ENCODE data around the gene NALCN.

NALCN gene

GRCh38 chr13:101306773-101307172 is 109.5 kb downstream of the NALCN start:
- Histone ChIP-seq H3K9me3 (ENCODE audit: control insufficient read depth in 1 of 2, low read length in 2 of 2) (no peaks in the 10 kb centered on the region), H3K36me3 (ENCODE audit: control insufficient read depth in 1 of 2, insufficient read depth in 2 of 2, low read length in 2 of 2) (no peaks in the 10 kb centered on the region), H3K27me3 (ENCODE audit: low read depth, low read length) (no peaks in the 10 kb centered on the region), H3K4me1 (ENCODE audit: control insufficient read depth in 1 of 2, insufficient read depth in 2 of 2, low read length in 2 of 2) (no peaks in the 10 kb centered on the region), H3K27ac (ENCODE audit: low read length) (no peak overlapping the region), H3K4me3 (ENCODE audit: low read depth in 1 of 2, low read length in 2 of 2) (no peak overlapping the region)

- Histone ChIP-seq H3K4me3 (ENCODE audit: low read depth in 1 of 2, low read length in 2 of 2) (no peak overlapping the region), H3K27ac (ENCODE audit: low read length) (no peak overlapping the region), H3K9me3 (ENCODE audit: control insufficient read depth in 1 of 2, low read length in 2 of 2) (no peaks in the 10 kb centered on the region), H3K36me3 (ENCODE audit: control insufficient read depth in 1 of 2, insufficient read depth in 2 of 2, low read length in 2 of 2) (no peaks in the 10 kb centered on the region), H3K27me3 (ENCODE audit: low read depth, low read length) (no peaks in the 10 kb centered on the region), H3K4me1 (ENCODE audit: control insufficient read depth in 1 of 2, insufficient read depth in 2 of 2, low read length in 2 of 2) (no peaks in the 10 kb centered on the region)
Measured at GRCh38 chr13:101305981-101306411, 110.3 kb downstream of the NALCN start.

GRCh38 chr13:101303521-101303920 is 112.8 kb downstream of the NALCN start:
- Histone ChIP-seq H3K27ac (ENCODE audit: low read length) (no peak overlapping the region), H3K9me3 (ENCODE audit: control insufficient read depth in 1 of 2, low read length in 2 of 2) (no peaks in the 10 kb centered on the region), H3K36me3 (ENCODE audit: control insufficient read depth in 1 of 2, insufficient read depth in 2 of 2, low read length in 2 of 2) (no peaks in the 10 kb centered on the region), H3K27me3 (ENCODE audit: low read depth, low read length) (no peaks in the 10 kb centered on the region), H3K4me3 (ENCODE audit: low read depth in 1 of 2, low read length in 2 of 2) (no peak overlapping the region), H3K4me1 (ENCODE audit: control insufficient read depth in 1 of 2, insufficient read depth in 2 of 2, low read length in 2 of 2) (no peaks in the 10 kb centered on the region)

GRCh38 chr13:101301053-101301452 is 115.3 kb downstream of the NALCN start:
- Histone ChIP-seq H3K9me3 (ENCODE audit: control insufficient read depth in 1 of 2, low read length in 2 of 2) (no peaks in the 10 kb centered on the region), H3K4me1 (ENCODE audit: control insufficient read depth in 1 of 2, insufficient read depth in 2 of 2, low read length in 2 of 2) (no peaks in the 10 kb centered on the region), H3K4me3 (ENCODE audit: low read depth in 1 of 2, low read length in 2 of 2) (no peak overlapping the region), H3K36me3 (ENCODE audit: control insufficient read depth in 1 of 2, insufficient read depth in 2 of 2, low read length in 2 of 2) (no peaks in the 10 kb centered on the region), H3K27me3 (ENCODE audit: low read depth, low read length) (no peaks in the 10 kb centered on the region), H3K27ac (ENCODE audit: low read length) (no peak overlapping the region)

GRCh38 chr13:101300531-101300930 is 115.8 kb downstream of the NALCN start:
- no peak overlapping the region for H3K4me3 ChIP-seq (ENCODE audit: low read depth in 1 of 2, low read length in 2 of 2)
- H3K27ac ChIP-seq (ENCODE audit: low read length) = no peak overlapping the region
- H3K27me3 ChIP-seq (ENCODE audit: low read depth, low read length) = no peaks in the 10 kb centered on the region
- H3K4me1 ChIP-seq (ENCODE audit: control insufficient read depth in 1 of 2, insufficient read depth in 2 of 2, low read length in 2 of 2) = no peaks in the 10 kb centered on the region
- H3K36me3 ChIP-seq (ENCODE audit: control insufficient read depth in 1 of 2, insufficient read depth in 2 of 2, low read length in 2 of 2) = no peaks in the 10 kb centered on the region
- no peaks in the 10 kb centered on the region for H3K9me3 ChIP-seq (ENCODE audit: control insufficient read depth in 1 of 2, low read length in 2 of 2)

GRCh38 chr13:101298517-101298916 is 117.8 kb downstream of the NALCN start:
- H3K27ac ChIP-seq (ENCODE audit: low read length) = no peak overlapping the region
- no peaks in the 10 kb centered on the region for H3K36me3 ChIP-seq (ENCODE audit: control insufficient read depth in 1 of 2, insufficient read depth in 2 of 2, low read length in 2 of 2)
- H3K9me3 ChIP-seq (ENCODE audit: control insufficient read depth in 1 of 2, low read length in 2 of 2) = no peaks in the 10 kb centered on the region
- H3K4me3 ChIP-seq (ENCODE audit: low read depth in 1 of 2, low read length in 2 of 2) = no peak overlapping the region
- no peaks in the 10 kb centered on the region for H3K4me1 ChIP-seq (ENCODE audit: control insufficient read depth in 1 of 2, insufficient read depth in 2 of 2, low read length in 2 of 2)
- H3K27me3 ChIP-seq (ENCODE audit: low read depth, low read length) = no peaks in the 10 kb centered on the region

- H3K36me3 ChIP-seq (ENCODE audit: control insufficient read depth in 1 of 2, insufficient read depth in 2 of 2, low read length in 2 of 2) = no peaks in the 10 kb centered on the region
Measured at GRCh38 chr13:101297794-101298193, 118.5 kb downstream of the NALCN start.

GRCh38 chr13:101292711-101293110 is 123.6 kb downstream of the NALCN start:
- no peaks in the 10 kb centered on the region for H3K36me3 ChIP-seq (ENCODE audit: control insufficient read depth in 1 of 2, insufficient read depth in 2 of 2, low read length in 2 of 2)
- no peak overlapping the region for H3K27ac ChIP-seq (ENCODE audit: low read length)
- no peaks in the 10 kb centered on the region for H3K27me3 ChIP-seq (ENCODE audit: low read depth, low read length)
- no peaks in the 10 kb centered on the region for H3K9me3 ChIP-seq (ENCODE audit: control insufficient read depth in 1 of 2, low read length in 2 of 2)
- no peaks in the 10 kb centered on the region for H3K4me1 ChIP-seq (ENCODE audit: control insufficient read depth in 1 of 2, insufficient read depth in 2 of 2, low read length in 2 of 2)
- no peak overlapping the region for H3K4me3 ChIP-seq (ENCODE audit: low read depth in 1 of 2, low read length in 2 of 2)

More at GRCh38 chr13:101297794-101298193, 118.5 kb downstream of the NALCN start:
- Histone ChIP-seq H3K27me3 (ENCODE audit: low read depth, low read length) (no peaks in the 10 kb centered on the region), H3K27ac (ENCODE audit: low read length) (no peak overlapping the region), H3K4me3 (ENCODE audit: low read depth in 1 of 2, low read length in 2 of 2) (no peak overlapping the region), H3K9me3 (ENCODE audit: control insufficient read depth in 1 of 2, low read length in 2 of 2) (no peaks in the 10 kb centered on the region), H3K4me1 (ENCODE audit: control insufficient read depth in 1 of 2, insufficient read depth in 2 of 2, low read length in 2 of 2) (no peaks in the 10 kb centered on the region)

GRCh38 chr13:101291646-101292515 is 124.4 kb downstream of the NALCN start:
- H3K4me3 ChIP-seq (ENCODE audit: low read depth in 1 of 2, low read length in 2 of 2) = no peak overlapping the region
- no peak overlapping the region for H3K27ac ChIP-seq (ENCODE audit: low read length)

GRCh38 chr13:101291206-101291605 is 125.1 kb downstream of the NALCN start:
- Histone ChIP-seq H3K4me3 (ENCODE audit: low read depth in 1 of 2, low read length in 2 of 2) (no peak overlapping the region), H3K27ac (ENCODE audit: low read length) (no peak overlapping the region), H3K27me3 (ENCODE audit: low read depth, low read length) (no peaks in the 10 kb centered on the region), H3K4me1 (ENCODE audit: control insufficient read depth in 1 of 2, insufficient read depth in 2 of 2, low read length in 2 of 2) (no peaks in the 10 kb centered on the region), H3K36me3 (ENCODE audit: control insufficient read depth in 1 of 2, insufficient read depth in 2 of 2, low read length in 2 of 2) (no peaks in the 10 kb centered on the region), H3K9me3 (ENCODE audit: control insufficient read depth in 1 of 2, low read length in 2 of 2) (no peaks in the 10 kb centered on the region)

More at GRCh38 chr13:101291646-101292515, 124.4 kb downstream of the NALCN start:
- no peaks in the 10 kb centered on the region for H3K9me3 ChIP-seq (ENCODE audit: control insufficient read depth in 1 of 2, low read length in 2 of 2)
- no peaks in the 10 kb centered on the region for H3K4me1 ChIP-seq (ENCODE audit: control insufficient read depth in 1 of 2, insufficient read depth in 2 of 2, low read length in 2 of 2)
- no peaks in the 10 kb centered on the region for H3K36me3 ChIP-seq (ENCODE audit: control insufficient read depth in 1 of 2, insufficient read depth in 2 of 2, low read length in 2 of 2)
- H3K27me3 ChIP-seq (ENCODE audit: low read depth, low read length) = no peaks in the 10 kb centered on the region

- Histone ChIP-seq H3K27me3 (ENCODE audit: low read depth, low read length) (no peaks in the 10 kb centered on the region), H3K9me3 (ENCODE audit: control insufficient read depth in 1 of 2, low read length in 2 of 2) (no peaks in the 10 kb centered on the region), H3K36me3 (ENCODE audit: control insufficient read depth in 1 of 2, insufficient read depth in 2 of 2, low read length in 2 of 2) (no peaks in the 10 kb centered on the region), H3K4me1 (ENCODE audit: control insufficient read depth in 1 of 2, insufficient read depth in 2 of 2, low read length in 2 of 2) (no peaks in the 10 kb centered on the region), H3K27ac (ENCODE audit: low read length) (no peak overlapping the region), H3K4me3 (ENCODE audit: low read depth in 1 of 2, low read length in 2 of 2) (no peak overlapping the region)
Measured at GRCh38 chr13:101289764-101290163, 126.5 kb downstream of the NALCN start.

- no peak overlapping the region for H3K27ac ChIP-seq (ENCODE audit: low read length)
- H3K36me3 ChIP-seq (ENCODE audit: control insufficient read depth in 1 of 2, insufficient read depth in 2 of 2, low read length in 2 of 2) = no peaks in the 10 kb centered on the region
- H3K4me3 ChIP-seq (ENCODE audit: low read depth in 1 of 2, low read length in 2 of 2) = no peak overlapping the region
- H3K4me1 ChIP-seq (ENCODE audit: control insufficient read depth in 1 of 2, insufficient read depth in 2 of 2, low read length in 2 of 2) = no peaks in the 10 kb centered on the region
- H3K27me3 ChIP-seq (ENCODE audit: low read depth, low read length) = no peaks in the 10 kb centered on the region
- H3K9me3 ChIP-seq (ENCODE audit: control insufficient read depth in 1 of 2, low read length in 2 of 2) = no peaks in the 10 kb centered on the region
Measured at GRCh38 chr13:101283782-101284181, 132.5 kb downstream of the NALCN start.

Measured in muscle layer of duodenum (tissue), 2 donors.